Measurements from ENCODE around the gene ARID3A.
"Not testable (repeated sequence)": the region's sequence is repeated elsewhere in the genome, so short reads cannot be mapped to it uniquely, and the experiment has no call there.

ARID3A gene

GRCh38 chr19:1019616-1019961 lies 93.8 kb downstream of the ARID3A start:
- DNase-seq (ENCODE audit: low read depth), result no peak

- DNase-seq (ENCODE audit: low read depth), result no peak
Measured at GRCh38 chr19:1019980-1020867, 94.4 kb downstream of the ARID3A start.

GRCh38 chr19:1020868-1021425 lies 95.1 kb downstream of the ARID3A start, which contains the start of gene TMEM259:
Gene TMEM259, minus strand, starts transcription at chr19:1021123. Its CDS starts 127 bp downstream, at chr19:1020996.
- peak; percentile 76 for DNase-seq (ENCODE audit: low read depth)

- not testable (repeated sequence) for DNase-seq (ENCODE audit: low read depth)
Measured at GRCh38 chr19:1023883-1024188, 98.0 kb downstream of the ARID3A start.

- not testable (repeated sequence) for DNase-seq (ENCODE audit: low read depth)
Measured at GRCh38 chr19:1025080-1025479, 99.2 kb downstream of the ARID3A start.

Data from non-pigmented ciliary epithelial cell (primary cell).